Measurements from ENCODE around the gene SERP2.

The SERP2 gene

DNA sequence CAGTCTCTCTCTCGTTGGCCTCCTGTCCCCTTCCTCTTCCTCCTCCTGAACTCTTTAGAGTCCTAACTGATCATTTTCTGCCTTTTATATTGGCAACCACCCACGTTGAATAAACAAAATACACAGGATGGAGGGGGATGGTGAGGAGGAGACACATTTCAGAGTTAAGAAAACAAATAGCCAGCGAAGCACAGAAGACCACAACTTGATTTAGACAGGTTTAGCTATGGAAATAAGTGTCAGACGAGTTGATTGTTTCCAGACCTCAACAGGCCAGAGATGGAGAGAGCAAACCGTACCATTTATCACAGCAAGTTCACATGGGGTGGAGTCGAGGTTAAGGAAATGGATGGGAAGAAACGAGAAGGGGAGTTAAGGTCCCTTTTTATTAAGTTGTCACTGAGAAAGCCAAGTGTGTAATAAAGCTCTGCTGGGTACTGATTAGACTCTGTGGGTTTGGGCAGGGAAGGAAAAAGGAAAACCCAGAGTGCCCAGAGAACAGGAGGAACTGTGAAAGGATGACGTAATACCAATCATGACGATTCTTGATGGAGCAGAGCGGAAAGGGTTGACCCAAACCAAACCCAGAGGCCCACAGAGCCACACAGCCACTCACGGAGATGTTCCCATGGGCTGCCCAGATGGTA lies 11.1 kb upstream of the SERP2 start:
- DNase-seq = no peak

DNA sequence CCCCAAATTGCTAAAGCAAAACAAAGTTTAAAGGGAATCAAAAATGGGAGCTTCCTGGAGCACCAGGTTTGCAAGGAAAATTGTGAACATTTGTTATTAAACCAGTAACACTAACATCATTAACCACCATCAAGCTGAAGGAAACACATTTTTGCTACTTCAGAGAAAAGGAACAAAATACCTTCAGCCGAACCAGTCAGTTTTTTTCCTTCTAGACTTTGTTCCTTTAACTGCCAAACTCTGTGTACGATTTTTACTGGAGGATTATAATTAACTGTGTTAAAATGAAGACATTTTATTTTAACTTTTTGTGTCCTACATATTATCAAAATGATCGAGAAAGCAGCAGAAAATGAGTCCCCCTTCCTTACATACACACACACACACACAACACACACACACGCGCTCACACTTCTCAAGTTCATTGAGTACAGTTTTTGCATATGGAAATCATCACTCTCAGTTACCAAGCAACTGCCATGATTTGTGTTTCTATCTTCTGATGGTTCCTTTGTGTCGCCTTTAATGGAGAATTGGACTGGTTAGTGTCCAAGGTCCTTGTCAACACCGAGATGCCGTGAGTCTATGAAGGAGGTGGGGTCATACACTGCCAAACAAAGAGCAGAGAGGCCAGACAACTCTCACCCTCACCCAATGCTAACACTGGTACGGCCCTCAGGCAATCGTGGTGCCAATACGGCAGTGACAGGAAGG lies 9.8 kb upstream of the SERP2 start:
- DNase-seq = no peak

DNA sequence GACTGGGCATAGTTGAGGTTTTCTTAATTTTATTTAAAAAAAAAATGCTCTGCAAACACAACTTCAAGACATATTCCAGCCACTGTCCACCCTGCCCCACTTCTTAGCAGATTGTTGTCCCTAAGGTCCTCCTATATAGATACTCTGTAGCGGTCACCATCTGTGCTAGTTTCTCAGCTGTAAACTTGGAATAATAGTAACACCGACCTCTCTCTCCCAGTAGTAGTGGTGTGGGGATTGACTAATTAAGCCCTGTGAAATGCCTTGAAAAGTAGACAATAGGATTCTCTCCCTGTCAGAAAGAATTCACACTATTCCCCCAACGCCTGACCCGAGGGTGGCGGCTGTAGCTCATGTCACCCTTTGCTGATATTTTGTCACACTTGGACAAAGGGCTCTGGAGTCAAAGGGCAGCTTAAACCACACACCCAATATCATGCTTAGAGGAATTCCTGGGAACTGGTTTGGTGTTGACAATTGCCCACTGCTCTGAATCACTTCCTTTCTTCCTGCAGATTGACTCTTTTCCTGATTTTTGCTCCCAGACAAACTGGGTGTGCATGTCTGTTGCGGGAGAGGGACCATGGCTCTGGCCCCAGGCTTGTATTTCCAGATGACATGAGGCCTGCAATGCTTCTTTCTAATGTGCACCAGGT lies 9.2 kb upstream of the SERP2 start:
- no peak for DNase-seq

DNA sequence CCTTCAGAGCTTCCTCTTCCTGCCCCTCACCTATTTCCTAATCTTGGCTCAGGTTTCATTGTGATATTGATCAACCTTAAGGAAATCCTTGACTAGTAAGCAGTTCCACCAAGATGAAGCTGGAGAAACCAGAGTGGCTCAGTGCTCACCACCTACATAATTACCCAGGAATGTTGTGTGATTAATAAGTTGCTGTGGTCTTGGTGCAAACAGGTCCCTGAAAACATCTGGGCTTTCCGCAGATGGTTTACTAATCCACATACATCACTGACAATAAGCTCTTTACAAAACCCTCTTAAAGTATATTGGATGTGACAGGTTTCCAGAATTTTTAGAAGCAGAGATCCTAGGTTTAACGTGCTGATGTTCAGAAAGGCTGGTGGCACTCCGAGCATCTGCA lies 8.6 kb upstream of the SERP2 start:
- no peak for DNase-seq

DNA sequence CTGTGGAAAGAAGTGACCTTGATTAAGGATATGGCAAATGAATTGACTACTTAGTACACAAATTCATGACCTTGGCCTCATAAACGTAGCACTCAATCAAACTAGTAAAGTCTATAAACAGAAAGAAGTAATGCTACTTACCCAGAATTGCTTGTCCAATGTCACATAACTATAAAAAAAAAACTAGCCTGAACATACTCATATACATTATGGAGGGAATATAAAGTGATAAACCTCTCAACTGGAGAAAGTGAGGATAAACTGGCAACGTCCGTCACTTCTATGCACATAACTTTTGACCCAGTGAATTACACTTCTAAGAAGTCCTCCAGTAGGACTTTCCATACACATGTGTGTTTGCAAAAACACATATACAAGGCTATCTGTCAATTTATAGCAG lies 7.7 kb upstream of the SERP2 start:
- DNase-seq = no peak

DNA sequence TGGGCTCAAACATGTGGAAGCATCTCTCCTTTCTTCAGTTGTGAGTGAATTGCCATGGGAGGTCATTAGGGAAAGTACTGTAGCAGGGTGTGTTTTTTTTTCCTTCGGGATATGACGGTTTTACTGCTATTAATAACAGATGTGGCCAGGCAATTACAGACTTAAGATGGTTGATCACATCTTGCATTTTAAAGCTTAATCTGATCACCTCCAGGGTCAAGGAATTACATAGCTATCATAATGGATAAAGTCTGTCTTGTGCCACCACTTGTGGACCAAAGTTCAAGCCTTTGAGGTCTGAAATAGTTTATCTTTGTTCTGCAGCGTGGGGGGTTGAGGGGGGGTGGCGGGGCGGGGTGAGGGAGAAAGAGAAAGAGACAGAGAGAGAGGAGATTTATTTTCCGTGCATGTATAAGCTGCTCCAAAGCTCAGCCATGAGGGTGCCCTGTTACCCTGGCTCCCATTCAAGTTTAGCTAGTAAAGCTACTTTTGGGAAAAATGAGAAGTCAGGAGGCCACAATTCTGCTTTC lies 5.5 kb upstream of the SERP2 start:
- DNase-seq = no peak

DNA sequence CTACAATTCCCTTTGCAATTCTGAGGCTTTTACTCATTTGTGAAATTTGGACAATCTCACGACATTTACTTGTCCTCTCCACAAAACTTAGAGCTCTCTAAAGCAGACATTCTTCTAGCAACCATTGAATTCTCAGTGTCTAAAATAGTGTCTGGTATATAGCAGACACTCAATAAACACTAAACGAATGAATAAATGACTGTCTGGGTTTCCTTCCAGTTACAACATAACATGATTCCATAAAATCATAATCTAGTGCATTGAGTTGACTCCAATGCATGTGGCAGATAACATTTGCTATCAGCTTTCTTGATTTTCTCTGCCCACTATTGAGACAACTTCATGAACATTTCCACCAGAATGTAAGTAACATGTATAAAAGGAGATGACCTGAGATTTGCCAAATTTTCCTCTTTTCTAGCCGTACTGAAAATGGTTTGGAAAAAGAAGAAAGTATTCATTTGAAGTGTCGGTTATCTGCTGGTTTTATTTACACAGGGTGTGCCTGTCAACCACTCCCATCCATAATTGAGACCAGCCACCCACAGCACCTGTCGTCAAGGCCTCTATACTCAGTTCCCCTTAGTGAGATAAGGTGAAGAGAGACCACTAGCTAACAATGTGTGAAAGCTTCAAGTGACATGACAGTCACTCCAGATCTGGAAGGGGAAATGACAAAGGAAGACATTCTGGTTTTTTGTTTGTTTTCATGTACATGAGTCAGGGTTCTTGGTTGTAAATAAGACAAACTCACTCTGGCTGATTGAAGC lies 4.8 kb upstream of the SERP2 start:
- DNase-seq = no peak

DNA sequence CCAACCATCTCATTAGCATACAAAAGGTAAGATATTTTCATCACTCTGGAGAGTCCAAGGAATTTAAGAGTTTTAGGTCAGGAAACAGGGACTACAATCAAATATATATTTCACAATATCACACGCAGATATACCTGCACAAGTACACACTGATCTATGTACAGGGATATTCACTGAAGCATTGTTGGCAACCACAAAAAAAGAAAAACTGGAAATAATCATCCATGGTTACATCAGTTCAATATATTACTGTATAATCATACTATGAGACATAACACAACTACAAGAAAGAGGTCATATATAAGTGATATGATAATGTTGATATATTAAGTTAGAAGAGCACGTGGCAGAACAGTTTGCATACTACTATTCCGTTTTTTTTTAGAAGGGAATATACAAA lies 2.2 kb upstream of the SERP2 start:
- no peak for DNase-seq

DNA sequence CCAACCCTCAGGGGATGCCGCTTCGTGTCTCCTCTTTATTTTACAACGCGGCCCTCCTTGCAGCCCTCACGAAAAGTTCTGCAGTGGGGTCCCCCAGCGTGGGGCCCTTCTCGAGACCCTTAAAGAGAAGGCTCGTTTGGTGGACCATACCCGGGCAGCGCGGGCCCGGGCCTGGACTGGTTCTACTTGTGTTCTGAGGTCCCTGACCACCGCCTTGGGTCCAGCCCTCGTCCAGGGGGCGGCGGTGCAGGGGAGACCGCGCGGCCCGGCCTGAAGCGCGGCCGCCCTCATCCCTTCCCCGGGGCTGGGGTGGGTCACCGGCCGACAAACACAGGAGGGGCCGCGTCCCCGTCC lies 400 bp upstream of the SERP2 start:
- no peak for DNase-seq

DNA sequence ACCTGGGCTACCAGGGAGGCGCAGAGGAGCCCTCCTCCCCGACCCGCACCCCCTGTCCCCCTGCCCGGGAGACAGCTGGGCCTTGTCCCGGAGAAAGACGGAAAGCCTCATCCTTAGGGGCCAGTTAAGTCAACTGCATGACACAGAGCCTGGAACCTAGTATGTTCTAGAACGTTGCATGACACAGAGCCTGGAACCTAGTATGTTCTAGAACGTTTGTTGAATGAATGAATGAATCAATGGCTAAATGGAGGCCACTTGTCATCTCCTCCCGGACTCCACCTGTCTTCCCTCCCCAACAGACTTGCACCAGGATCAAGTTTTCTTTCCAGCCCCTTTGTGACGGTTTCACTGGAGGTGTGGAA lies 706 bp downstream of the SERP2 start:
- DNase-seq = no peak

DNA sequence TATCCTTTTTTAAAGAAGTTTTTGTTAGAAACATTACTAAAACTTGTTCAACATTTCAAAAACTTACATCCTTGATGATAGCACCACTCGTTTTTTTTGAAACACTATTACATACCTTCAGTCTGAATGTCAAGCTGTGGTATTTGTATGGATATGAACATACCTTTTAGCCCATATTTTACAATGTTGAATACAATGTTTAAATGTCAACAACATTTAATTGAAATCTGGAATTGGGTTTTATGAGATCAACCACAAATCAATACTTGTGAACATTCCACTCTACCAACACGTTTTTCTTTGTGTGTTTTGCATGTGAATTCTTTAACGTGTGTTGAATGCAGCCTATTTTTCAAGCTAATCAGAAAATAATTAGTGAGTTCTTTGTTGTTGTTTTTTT lies 4.7 kb downstream of the SERP2 start:
- DNase-seq = no peak

DNA sequence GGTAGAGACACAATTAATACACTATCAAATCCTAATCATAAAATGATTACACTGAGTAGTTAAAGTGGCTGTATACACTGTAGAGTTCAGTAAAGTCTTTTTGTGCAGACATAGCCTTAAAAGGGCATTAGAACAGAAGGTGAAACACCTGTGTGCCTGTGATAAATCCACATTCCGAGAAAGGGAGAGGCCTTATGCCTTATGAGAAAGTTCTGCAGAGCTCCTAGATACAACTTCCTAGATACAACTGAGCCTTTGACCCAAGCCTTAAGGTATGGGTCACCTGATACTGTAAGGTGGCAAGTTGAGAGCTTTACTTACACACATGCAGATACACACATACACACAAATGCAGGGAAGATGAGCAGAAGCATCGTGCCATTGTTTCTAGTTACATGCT lies 6.3 kb downstream of the SERP2 start:
- DNase-seq = no peak

DNA sequence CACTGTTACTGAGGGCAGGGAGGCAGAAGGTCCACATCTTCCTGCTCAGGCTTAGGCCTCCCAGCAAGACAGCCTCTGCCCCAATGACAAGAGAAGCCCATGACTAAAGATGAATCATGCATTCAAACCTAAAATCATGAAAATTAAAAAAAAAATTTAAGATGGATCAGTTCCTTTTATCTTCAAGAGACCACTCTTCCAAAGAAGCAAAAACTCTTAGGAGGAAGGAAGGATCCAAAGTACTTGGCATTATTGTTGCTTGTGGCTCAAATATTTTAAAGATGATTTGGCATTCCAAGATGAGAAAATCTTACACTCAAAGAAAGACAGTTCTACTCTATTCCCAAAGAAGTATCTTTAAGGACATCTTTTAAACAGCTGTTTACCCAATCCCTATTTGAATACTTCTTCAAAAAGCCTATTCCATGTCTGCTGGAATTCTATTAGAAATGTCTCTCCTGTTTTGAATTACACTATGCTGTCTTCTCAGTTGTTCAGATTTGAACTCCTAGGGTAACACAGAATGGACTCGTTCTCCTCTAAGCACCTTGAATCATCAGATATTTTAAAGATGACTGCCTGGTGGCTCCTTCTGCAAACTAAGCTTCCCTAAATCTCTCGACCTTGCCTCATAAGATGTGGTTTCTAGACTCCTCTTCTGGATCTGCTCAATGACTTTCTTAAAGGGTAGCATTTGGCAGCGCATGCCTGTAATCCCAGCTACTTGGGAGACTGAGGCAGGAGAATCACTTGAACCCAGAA lies 7.0 kb downstream of the SERP2 start:
- no peak for DNase-seq

DNA sequence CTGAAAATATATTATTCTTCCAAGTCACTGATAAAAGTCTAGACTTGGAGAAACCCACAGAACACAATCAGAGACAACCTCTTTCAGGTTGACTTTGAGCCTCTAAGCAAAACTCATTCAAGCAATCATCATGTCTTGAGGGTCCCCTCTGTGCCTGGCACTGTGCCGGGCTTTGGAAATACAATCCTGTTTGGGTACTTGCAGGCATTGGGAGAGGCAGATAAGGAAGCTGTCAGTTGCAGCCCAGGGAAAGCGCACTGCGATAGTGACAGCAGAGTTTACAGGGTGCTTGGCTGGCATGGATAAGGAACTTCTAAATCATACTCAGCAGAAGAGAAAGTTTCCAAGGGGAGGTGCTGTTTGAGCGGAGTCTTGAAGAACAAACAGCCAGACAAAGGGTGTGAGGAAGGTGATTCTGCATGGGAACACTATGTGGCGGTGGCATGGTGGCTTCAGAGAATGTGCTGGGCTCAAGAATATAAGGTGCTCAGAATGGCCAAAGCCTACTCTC lies 9.1 kb downstream of the SERP2 start:
- no peak for DNase-seq

DNA sequence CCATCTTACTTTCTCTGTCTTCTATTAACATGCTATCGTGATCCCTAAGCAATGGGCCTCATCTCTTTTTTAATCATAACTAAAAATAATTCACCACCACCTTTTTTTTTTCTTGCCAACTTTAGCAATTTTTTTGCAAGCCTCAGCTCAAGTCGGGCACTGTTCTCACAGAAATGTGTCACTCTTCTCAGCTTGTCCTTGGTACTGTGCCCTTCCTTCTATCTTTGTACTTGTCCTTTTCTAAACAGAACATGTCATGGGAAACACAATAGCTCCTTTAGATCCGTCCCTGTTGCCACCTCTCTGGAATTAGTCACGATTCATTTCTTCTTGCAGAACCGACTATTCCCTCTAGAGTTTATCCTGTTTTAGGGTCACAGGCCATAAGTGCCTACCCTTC lies 10.3 kb downstream of the SERP2 start:
- no peak for DNase-seq

DNA sequence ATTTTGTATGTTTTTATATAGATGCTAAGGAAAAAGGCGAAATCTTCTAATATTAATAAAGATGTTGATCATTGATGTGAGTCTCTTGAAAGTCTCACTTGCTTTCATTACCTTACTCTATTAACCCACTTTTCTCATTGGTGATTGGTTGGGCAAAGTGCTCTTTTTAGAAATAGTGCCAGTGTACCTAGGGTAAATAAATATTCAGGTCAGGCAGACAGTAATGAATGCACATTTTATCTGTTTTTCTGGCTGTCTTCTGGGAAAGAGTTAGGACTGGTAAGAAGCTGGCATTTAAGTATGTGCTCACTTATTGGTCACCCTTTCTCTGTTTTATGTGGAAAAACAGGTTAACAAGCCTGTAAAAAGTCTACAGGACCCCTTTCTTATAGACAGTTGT lies 11.2 kb downstream of the SERP2 start:
- no peak for DNase-seq

DNA sequence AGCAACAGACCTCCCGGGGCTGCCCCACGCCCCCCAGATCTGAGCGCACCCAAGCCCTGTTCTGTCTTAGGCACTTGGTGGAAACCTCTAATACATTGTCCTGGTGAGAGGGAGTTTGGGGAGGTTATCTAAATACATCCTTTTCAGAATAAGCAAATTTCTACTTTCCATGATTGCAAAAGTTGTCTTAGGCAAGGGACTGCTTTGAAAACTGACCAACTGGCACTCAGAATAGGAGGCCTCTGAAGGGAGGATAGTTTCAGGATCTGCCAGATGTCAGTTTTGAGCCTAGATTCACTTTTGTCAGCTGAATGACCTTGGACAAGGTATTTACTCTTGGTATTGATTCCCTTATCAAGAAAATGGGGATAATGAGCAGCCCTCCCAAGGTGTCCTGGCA lies 11.8 kb downstream of the SERP2 start:
- no peak for DNase-seq

DNA sequence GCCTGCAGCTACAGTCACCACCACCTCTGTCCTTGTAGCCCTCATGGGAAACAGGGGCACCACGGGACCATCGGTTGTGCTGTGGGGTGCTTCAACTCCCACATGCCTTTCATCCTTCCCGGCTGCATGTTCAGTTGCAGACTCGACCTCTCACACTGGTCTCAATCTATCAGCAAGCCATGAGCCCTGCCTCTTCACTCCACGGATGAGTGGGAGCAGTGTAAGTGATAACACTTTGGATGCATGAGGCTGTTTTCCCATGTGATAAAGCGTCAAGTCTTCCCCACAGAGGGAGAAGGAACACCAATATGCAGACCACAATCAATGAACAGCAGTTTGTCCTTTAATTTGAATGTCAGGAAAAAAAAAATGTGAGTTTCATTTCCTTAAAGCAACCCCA lies 12.2 kb downstream of the SERP2 start:
- DNase-seq = no peak

DNA sequence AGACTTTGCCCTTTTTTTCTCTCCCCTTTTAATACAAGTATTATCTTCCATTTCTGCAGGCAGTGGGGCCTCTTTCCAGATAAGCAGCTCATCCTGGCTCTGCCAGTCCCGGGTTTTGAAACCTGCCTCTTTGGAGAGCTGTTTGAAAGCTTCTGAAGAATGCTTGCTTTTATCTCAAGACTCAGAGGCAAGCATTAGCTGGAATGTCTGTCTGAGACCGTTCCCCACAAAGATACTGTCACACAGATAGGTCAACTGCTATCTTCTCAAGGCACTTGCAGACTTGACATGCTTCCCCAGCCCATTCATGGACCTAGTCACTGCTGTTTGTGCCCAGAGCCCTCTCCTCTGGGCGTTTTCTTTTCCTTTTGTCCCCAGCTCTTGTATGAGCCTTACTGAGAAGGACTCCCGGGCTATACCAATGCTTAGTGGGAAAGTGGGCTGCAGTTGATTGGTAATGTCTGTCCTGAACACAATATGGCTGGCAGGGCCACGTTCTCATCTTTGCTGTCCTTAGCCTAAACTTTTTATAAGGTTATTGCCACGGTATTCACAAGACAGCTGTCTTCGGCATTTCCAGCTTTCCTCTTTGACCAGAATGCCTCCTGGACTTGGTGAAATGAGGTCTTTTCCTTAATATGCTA lies 13.4 kb downstream of the SERP2 start:
- DNase-seq = no peak

DNA sequence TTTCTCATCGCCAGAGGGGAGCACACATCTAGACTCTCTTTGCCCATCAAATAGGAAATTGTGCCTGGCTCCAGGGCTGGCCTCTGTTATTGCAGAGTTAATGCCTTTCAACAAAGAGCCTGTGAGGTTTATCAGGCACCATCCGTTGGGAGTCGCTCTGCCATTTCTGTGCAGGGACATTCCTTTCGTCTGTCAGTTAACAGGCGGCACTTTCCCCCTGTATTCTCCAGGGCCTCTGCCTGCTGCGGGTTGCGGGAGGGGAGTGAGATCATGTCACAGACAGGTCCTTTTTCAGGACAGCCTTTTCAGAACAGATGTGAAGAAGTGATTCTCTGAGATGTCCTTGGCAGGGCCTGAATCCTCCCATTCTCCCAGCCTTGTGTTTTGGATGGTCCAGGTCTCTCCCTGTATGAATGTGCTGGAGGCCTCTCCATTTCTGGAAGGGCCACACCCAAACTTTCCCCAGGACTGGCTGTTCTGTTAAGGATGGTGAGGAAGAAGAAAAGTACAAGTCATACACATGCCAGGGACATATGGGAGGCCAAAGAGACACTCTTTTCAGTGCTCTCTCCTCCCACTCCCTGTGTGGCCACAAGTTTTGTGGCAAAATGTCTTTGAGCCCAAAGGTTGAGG lies 14.9 kb downstream of the SERP2 start:
- DNase-seq = no peak

DNA sequence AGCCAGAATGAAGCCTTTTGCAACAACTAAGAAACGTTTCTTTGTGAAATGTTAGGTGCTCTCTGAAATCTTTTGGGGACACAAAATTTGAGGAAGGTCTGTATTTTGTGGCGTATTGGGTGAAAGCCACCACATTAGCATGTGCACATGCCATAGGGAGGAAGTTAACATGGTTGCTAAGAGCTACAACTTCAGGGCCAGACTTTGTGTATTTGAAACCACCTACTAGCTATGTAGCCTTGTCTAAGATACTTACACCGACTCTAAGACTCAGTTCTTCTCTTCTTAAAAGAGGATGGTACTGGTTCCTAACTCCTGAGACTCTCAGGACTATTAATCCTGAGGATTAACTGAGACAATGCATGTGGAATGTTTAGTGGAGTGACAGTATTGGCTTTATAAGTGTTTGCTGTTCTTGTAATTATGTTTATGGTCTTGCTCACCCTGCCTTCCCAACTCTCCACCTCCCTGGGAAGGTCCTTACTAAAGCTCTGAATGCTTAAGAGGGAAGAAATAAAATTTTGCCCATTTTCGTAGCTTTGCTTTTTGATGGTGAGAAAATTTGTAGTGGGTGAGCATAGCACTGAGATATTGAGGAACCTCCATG lies 15.5 kb downstream of the SERP2 start:
- DNase-seq = no peak

All from NCI-H2107 (cell line).